EL (cell line): ENCODE measurements around the gene FOSB.
A peak's percentile ranks its signal among the peaks of the same experiment; 100 is the strongest.

Source experiments
- DNase-seq: peaks from one replicate; pipeline ENCODE4 v3.0.0-alpha.2; 2016

FOSB gene

DNA sequence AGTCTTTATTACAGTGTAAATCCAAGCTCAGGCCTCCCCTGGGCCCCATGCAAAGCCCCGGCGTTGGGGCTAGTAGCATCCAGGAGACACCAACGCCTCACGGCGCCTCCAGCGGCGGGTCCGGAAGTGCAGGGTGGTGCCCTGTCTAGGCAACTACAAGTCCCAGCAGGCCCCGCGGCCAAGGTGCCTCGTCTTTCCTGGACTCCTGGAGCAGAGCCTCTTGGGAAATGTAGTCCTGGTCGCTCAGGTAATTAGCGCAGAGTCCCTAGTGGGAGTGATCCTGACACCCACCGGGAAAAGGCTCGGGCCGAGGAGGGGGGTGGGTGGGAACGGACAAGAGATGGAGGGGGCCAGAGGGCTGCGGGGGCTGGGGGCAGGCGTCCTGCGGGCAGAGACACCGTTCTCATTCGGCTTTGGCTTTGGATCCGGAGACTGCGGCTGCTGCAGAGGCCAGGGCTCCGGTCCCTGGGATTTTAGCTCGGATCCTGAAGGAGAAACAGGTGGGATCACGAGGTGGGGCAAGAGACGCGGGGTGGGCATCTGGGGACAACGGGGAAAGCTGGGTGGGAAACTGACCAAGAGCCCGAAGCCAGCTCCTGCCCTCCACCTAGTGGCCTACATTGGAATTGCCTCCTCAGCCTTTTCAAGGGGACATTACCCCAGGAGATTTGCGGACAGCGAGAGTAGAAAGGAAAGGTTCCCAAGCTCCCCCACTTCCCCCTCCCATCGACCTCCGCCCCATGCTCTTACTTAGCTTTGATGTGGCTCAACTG lies 17.7 kb downstream of the FOSB start:
- peak; percentile 94 for DNase-seq

DNA sequence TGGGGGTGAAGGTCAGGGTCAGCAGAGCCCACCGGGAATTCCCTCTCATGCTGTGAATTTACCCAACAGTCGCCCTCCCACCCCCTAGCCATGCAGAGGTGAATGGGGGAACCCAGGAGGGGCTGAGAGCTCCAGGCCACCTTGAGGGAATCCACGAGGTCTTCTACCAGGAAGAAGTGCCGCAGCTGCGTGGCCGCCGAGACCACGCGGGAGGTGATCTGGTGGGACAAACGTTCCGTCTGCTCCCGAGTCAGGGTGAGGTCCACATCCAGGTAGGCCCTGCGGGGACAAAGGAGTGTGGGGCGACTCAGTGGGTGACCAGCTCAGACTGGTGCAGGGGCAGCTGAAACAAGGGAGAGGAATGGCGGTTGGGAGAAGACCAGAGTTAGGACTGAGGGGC lies 20.9 kb downstream of the FOSB start:
- DNase-seq, result no peak

DNA sequence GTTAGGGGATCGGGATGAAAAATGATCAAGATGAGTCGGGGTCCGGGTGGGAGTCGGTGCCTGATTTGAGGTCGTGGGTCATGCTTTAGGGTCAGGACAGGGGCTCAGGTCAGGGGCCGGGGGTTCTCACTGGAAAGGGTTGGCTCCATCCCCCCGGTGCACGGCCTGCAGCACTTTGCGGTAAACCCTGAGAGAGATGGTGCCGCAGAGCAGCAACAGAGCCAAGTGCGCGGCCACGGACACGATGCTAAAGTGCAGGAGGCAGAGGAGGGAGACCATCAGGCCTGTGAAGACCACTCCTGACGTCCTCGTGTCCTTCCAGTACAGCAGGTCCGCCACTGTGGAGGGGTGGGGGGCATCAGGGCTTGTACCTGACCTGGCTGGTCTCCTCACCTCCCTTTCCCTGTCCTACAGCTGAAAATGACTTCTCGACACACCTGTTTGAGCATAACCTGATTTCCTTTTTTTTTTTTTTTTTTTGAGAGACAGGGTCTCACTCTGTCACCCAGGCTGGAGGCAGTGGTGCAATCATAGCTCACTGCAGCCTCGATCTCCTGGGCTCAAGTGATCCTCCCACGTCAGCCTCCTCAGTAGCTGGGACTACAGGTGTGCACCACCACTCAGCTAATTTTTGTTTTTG lies 21.5 kb downstream of the FOSB start:
- DNase-seq, result no peak

DNA sequence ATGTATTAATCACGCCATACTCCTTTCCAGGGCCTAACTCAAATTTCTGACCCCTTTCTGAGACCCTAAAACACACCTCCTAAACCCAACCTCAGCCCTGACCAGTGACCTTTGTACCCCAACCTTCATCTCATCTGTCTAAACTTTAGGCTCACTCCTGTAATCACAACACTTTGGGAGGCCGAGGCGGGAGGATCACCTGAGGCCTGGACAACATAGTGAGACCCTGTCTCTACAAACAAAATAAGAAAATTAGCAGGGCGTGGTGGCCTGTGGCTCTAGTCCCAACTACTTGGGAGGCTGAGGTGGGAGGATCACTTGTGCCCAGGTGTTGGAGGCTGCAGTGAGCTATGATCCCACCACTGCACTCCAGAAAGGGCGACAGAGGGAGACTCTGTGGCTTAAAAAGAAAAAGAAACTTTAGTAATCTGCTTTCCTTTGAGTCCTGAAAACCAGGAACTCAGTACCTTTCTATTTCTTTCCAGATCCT lies 24.4 kb downstream of the FOSB start:
- DNase-seq, result no peak

DNA sequence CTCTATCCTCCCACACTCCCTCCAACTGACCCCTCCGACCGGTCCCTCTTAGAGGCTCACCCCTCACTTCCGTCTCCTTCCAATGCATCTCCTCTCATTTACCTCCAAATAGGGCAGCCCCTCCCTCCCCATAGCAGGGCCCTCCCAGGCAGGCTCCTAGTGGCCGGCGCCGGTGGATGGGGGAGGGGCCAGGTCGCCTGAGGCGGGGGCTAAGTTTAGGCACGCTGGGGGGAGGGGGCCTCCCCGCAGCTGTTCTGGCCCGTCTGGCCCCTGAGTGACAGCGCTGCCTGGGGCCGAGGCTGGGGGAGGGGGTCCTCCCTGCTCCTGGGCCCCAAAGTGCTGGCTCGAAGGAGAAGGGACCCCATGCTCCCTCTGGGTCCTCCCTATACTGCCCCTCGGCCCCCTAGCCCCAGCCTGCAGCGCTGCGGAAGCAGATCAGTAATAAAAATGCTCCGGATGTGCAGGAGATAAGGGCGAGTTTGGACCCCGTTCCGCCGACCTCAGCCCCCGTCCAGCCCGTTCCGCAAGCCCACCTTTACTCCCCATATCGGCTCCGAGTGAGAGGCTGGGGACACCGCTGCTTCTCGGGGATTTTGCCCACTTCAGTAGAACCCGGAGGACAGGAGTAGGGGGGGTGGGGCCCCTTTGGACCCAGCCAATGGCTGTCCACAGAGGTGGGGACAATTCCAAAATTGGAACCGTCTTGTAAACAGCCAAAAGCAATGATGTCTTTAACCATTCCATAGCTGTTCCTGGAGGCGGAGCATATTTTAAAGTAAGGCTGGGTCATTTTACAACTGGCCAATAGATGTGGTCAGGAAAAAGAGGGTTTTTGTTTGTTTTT lies 25.1 kb downstream of the FOSB start:
- DNase-seq, result peak; percentile 81

DNA sequence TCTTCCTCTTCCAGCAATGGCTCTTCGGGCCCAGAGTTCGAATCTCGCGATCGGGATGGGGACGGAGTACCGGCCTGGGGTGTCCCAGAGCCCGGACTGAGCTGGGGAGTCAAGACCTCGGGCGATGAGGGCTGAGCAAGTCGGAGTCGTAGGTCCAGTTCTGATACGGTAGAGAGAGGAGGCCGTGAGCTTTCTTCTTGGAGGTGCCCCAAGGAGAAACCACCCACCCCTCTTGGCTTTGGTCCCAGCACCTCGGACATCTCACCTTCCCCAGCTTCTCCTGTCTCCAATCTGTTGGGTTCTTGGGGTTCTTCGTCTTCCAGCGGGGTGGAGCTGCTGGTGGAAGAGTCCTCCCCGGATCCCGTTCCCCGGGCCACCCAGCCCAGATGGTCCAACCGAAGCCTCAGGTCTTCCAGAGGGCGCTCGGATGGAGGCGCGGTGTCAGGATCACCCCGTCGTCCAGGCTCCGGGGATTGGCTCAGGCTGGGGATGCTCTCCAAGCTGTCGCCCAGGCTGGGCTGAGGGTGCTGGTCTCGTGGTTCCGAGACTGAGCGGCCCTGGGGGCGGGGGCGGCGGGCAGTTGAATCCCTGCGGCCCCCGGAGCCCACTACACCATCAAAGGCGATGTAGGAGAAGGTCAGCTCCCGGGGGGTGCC lies 26.6 kb downstream of the FOSB start:
- no peak for DNase-seq

DNA sequence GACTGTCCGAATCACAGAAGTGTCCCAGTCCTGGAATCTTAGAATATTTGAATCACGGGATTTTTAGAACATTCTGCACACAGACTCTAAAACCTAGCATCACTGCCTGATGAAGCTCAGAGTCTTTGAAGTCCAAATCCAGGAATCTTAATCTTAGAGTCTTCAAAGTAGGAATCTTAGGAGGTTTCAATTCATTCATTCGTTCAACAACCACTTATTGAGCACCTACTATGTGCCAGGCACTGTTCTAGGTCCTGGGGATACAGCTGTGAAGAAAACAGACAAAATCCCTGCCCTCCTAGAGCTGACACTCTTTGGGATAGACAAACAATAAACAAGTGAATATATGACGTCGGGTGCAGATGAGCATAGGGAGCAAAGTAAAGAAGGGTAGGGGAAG lies 27.4 kb downstream of the FOSB start:
- DNase-seq, result no peak

DNA sequence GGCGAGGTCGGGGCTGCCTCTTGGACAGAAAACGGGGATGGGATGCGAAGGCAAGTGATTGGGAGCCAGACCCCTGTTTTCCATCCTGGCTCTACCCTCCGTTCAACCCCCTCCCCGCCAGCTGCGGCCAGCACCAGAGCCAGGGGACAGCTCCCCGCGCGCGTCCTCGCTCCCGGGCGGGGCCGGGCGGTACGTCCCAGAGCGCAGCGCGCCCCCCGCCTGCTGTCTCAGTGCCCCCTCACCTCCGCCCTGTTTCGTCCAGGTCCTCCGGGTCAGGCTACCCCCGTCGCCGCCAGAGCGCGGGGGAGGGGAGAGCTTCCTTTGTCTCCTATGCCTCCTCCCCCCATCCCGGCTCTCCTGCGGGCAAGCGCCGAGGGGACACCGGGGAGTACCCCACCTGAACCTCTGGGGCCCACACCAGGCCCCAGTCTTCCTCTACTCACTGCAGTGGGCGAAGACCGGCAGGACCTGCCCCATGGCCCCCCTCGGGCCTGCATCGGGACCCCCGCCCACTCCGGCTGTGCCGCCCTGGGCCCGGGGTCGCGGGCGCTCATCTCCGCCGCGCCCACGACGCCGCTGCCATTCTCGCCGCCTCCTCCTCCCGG lies 28.7 kb downstream of the FOSB start:
- DNase-seq, result peak; percentile 10

DNA sequence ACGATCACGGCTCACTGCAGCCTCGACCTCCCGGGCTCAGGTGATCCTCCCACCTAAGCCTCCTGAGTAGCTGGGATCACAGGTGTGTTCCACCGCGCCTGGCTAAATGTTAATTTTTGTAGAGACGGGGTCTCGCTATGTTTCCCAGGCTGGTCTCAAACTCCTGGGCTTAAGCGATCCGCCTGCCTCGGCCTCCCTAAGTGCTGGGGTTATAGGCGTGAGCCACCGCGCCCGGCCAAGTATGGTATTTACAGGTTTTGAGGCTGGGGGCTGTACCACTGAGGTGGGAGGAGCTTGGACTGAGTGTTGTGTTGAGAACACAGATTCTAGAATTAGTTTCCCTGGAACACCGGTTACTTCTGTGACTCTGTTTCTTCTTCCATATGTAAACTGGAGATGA lies 30.0 kb downstream of the FOSB start:
- DNase-seq, result no peak

DNA sequence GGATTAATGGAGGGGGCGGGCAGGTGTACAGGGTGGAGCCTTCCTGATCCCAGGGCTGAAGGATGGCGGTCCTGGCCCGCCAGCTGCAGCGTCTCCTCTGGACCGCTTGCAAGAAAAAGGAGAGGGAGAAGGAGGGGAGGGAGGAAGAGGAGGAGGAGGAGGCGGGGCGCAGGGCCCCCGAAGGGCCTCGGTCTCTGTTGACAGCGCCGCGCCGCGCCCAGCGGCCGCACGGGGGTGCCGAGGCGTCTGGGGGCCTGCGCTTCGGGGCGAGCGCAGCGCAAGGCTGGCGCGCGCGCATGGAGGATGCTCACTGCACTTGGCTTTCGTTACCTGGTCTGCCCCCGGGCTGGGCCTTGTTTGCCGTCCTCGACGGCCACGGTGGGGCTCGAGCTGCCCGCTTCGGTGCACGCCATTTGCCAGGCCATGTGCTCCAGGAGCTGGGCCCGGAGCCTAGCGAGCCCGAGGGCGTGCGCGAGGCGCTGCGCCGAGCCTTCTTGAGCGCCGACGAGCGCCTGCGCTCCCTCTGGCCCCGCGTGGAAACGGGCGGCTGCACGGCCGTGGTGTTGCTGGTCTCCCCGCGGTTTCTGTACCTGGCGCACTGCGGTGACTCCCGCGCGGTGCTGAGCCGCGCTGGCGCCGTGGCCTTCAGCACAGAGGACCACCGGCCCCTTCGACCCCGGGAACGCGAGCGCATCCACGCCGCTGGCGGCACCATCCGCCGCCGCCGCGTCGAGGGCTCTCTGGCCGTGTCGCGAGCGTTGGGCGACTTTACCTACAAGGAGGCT lies 30.8 kb downstream of the FOSB start, which contains the start of gene PPM1N:
Gene PPM1N (plus strand): TSS at position 33 of the 785 bp plus-strand sequence. CDS start 30 bp downstream, at position 63.
- DNase-seq, result peak; percentile 45

DNA sequence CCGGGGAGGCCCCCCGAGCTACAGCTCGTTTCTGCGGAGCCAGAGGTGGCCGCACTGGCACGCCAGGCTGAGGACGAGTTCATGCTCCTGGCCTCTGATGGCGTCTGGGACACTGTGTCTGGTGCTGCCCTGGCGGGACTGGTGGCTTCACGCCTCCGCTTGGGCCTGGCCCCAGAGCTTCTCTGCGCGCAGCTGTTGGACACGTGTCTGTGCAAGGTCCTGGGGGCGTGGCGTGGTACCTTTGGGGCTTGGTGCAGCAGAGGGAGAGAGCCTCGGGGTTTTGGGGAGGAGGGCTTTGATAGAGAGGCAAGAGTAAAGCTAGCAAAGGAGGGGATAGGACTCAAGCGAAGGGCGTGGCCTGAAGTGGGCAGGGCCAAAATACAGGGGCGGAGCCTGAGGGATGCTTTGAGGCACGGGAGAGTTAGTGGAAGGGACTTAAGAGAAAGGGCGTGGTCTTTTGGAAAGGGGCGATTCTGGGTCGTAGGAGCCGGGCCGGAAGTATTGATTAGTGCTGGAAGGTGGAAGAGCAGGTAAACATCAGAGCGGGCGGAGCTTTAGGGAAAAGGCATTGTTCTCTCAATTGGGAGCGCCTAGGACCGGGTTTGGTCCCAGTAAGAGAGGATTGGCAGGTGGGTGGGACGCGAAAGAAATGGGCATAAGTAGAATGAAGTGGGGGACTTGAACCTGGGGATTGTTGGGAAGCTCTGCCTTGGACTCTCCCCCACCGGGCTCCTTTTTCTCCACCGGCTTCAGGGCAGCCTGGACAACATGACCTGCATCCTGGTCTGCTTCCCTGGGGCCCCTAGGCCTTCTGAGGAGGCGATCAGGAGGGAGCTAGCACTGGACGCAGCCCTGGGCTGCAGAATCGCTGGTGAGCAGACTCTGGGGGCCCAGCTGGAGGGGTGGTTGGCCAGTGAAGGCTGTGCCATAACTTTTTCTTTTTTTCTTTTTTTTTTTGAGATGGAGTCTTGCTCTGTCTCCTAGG lies 31.7 kb downstream of the FOSB start:
- DNase-seq, result peak; percentile 56

DNA sequence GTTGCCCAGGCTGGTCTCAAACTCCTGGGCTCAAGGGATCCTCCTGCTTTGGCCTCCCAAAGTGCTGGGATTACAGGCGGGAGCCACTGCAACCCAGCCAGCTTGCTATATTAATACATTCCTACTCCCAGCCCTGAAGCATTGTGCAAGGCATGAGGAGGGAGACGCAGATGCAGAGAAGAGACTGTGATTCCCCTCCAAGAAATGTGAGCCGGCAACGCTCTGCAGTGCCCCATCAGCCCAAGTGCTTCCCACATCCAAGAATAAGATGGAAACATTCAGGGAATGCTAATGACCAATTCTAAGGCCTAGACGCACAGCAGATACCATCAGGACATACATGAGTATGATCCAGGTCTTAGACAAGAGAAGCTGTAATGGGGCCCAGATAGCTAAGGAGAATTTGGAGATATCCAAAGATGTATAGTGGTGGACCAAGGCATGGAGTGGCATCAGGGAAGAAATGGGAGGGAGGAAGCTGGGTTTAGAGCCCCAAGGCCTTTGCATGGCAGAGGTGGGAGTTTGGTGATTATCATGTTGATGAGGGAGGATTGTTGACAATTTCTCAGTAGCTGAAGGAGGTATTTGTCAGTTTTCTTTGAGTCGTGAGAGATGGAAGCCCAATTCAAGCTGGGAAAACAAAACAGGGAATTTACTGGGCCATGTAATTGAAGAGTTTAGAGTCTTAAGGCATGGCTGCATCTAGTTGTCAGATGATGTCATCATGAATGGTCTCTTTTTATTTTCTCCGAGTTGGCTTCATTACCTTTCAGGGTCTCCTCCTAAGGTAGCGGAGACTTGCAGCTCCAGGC lies 33.3 kb downstream of the FOSB start:
- no peak for DNase-seq

DNA sequence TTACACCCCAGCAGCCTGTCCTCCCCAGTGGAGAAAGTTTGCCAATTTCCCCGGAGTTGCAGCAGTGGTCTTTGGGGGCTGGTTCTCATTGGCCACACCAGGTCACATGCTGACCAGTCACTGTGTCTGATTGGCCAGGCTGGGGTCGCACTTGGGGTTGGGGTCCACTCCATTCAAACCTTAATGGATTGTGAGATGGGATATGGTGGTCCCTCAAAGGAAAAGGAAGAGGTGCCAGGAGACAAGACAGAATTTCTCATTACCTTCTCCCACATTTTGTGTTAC lies 33.9 kb downstream of the FOSB start:
- no peak for DNase-seq

DNA sequence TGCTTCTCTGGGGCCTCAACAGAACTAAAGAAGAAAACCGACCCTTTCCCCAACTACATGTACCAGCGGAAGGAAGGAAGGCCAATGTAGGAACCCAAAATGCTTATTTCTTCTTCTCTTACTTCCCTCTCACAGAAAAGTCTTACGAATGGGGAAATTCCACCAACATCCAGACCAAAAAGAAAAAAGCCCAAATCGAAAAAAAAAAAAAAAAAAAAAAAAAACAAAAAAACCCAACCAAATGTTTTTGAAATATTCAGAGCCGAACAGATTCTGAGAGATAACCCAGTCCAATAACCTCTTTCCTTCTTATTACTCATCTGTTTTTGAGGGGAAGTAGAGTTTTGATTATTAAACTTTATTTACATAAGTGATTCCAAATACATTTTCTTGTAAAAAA lies 34.3 kb downstream of the FOSB start:
- DNase-seq, result no peak

DNA sequence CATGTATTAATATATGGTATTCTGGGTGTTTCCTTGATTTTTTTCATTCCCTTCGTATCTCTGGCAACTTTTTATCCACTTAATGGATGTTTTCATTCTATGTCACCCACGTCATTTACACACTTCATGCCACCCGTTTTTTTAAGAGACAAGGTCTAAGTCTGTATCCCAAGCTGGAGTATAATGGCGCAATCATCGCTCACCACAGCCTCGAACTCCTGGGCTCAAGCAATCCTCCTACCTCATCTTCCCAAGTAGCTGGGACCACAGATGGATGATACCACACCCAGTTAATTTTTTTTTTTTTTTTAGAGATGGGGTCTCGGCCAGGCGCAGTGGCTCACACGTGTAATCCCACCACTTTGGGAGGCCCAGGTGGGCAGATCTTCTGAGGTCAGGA lies 36.1 kb downstream of the FOSB start:
- no peak for DNase-seq

DNA sequence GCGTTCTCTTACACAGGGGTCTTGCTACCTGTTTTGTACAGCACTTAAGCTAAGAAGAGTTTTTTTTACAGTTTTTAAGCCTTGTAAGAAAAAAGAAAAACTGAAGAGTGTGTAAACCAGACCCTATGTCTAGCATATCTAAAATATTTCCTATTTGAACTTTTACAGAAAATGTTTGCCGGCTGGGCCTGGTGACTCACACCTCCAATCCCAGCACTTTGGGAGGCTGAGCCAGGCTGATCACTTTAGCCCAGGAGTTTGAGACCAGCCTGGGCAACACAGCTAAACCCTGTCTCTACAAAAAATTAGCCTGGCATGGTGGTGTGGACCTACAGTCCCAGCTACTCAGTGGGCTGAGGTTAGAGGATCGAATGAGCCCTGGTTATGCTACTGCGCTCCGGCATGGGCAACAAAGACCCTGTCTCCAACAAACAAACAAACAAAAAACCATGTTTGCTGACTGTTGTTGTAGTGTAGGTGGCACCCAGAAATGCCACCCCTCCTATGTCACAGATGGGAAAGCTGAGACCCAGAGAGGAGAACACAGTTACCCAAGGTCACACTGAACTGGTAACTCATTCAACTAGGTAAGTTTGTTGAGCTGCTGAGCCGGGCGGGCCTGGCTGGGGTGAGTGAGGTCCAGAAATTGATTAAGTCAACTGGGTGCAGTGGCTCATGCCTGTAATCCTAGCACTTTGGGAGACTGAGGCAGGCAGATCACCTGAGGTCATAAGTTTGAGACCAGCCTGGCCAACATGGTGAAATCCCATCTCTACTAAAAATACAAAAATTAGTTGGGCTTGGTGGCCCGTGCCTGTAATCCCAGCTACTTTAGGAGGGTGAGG lies 37.6 kb downstream of the FOSB start:
- DNase-seq, result peak; percentile 54

DNA sequence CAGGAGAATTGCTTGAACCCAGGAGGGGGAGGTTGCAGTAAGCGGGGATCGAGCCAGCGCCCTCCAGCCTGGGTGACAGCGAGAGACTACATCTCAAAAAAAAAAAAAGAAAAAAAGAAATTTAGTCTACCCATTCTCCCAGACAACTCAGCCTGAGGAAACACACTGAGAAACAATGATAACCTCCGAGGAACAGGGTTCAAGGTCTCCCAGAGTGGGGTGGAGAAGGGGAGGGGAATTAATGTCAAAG lies 38.1 kb downstream of the FOSB start:
- DNase-seq, result no peak

DNA sequence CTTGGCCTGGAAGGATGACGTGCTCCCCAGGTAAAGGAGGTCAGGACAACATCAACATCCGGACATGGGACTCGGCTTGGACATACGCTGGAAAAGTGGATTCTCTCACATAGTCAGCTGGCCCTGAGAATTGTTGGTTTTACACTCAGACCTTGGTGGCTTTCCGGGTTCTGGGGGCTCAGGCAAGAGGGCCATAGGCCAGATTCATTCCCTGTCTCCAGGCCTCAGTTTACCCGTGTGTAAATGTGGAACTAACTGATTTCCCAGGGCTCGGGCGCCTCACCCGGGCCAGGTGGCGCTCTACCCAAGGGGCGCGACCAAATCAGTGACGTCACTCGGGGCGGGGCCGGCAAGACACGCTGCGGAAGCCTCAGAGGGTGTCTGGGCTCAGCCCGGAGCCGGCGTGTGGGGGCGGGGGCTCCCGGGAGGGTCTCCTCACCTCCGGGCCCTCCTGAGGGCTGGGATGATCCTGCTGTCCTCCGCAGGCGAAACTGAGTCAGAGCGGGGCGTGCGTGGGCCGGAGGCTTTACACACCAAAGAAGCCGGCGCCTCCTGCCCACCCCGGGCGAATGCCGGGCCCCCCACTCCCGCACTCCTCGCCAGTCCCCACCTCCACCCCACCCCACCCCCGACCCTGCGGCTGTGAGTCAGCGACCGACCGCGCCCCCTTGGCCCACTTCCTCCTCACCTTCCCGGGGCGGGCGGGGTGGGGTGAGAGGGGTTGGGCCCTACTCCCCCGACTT lies 38.6 kb downstream of the FOSB start:
- peak; percentile 93 for DNase-seq
